Heart right ventricle (tissue), 16 donors: ENCODE data around the gene GRIK4. TPM values are rescaled to one million over a fixed set of nuclear protein-coding genes. Genes with fewer than 3 reads are reported as not detected.

Source experiments
- ATAC-seq, 8 donors: fragments of 200-7000 bp; cut with Tn5 transposase; one replicate each; pipeline ENCODE4 v1.9.1; 2020; ENCODE audit warnings: mild to moderate bottlenecking in 8 of 8, moderate library complexity in 8 of 8, moderate number of reproducible peaks in 1 of 8
- DNase-seq, 2 donors: peaks; one replicate each; pipeline ENCODE4 v3.0.0-alpha.2; 2020
- H3K27ac ChIP-seq, 10 donors: fragments of 200-600 bp; sonication (generic) in 2 of 10; one replicate each; pipeline versions ENCODE4 v1.5.0 to v1.8.0; 2020 to 2022; ENCODE audit warnings: mild to moderate bottlenecking in 3 of 10
- H3K27me3 ChIP-seq, 7 donors: fragments of 200-600 bp; one replicate each; pipeline ENCODE4 v1.8.0; 2021 to 2022; ENCODE audit warnings: mild to moderate bottlenecking in 2 of 7
- H3K36me3 ChIP-seq, 9 donors: fragments of 200-600 bp; sonication (generic) in 1 of 9; one replicate each; pipeline versions ENCODE4 v1.5.0 to v1.8.0; 2020 to 2022; ENCODE audit warnings: mild to moderate bottlenecking in 2 of 9
- H3K4me1 ChIP-seq, 9 donors: fragments of 200-600 bp; sonication (generic) in 1 of 9; one replicate each; pipeline versions ENCODE4 v1.5.0 to v1.8.0; 2020 to 2022; ENCODE audit warnings: mild to moderate bottlenecking in 4 of 9
- H3K4me3 ChIP-seq, 10 donors: fragments of 200-600 bp; sonication (generic) in 2 of 10; one replicate each; pipeline versions ENCODE4 v1.5.0 to v1.8.0; 2020 to 2022; ENCODE audit warnings: mild to moderate bottlenecking in 7 of 10, moderate library complexity in 2 of 10
- H3K9me3 ChIP-seq, 11 donors: fragments of 200-600 bp in 10 of 11; sonication (generic) in 2 of 11; one replicate each; pipeline versions ENCODE4 v1.5.0 to v1.8.0; 2013 to 2022; ENCODE audit warnings: mild to moderate bottlenecking in 2 of 11, control low read depth in 1 of 11, moderate library complexity in 1 of 11
- WGBS, 2 donors: extraction: QIAGEN DNeasy Blood & Tissue Kit; methylation state at CpG; one replicate each; pipeline ENCODE4 v1.1.7; 2013; ENCODE audit warnings: inconsistent platforms in 1 of 2; 5-methylcytosine and 5-hydroxymethylcytosine counted together
- intact Hi-C, 10 donors: fragments of 100-400 bp; cut with DNase I; formaldehyde crosslinking; loops; one replicate each; pipeline versions ENCODE4 v1.11.1 to v1.14.2; 2022
- polyA plus RNA-seq, 2 donors: library from polyadenylated mRNA; stranded (reverse); fragments of 200-250 nt; gene quantifications; one replicate each; pipeline ENCODE4 v1.2.3, GENCODE V29; 2013
- total RNA-seq, 10 donors: library from RNA; stranded (reverse); fragmentation: NEBNext Ultra II Directional in 3 of 10; extraction: Animal tissue kit (Norgen Biotek cat#: 25700) in 3 of 10; gene quantifications; one replicate each; pipeline versions ENCODE4 v1.2.1 to v1.2.4, GENCODE V29; 2021 to 2023
- TF ChIP-seq, protein P1 (sequence below), 9 donors: fragments of 200-600 bp; sonication (generic) in 2 of 9; IDR thresholded peaks; one replicate each; pipeline versions ENCODE4 v1.5.0 to v1.8.0; 2021 to 2022; ENCODE audit warnings: antibody characterized with exemption in 9 of 9, mild to moderate bottlenecking in 5 of 9, moderate library complexity in 1 of 9
- donor health status: Arrhythmogenic right ventricular cardiomyopathy.
- donor health status: ischemic (EF 13 %, LVEDD 7.1; RV severe dilation, severe dysfunction).
- donor health status: healthy with polysubstance abuse.
- donor health status: DM: no; HTN: yes; CAD: no.
- donor health status: DM: no; HTN: no; CAD: no.
- donor health status: ischemic (EF 25% LVEDD 6.9; RV normal size, moderate dysfunction).
- donor health status: ischemic (EF 25% LVEDD 5.7; RV mildly dilated, moderate dysfunction).
- donor health status: healthy.
- donor health status: DM: yes; HTN: yes; CAD: no.
- donor health status: Ischemic cardiomyopathy.
- donor health status: ischemic (EF 35%, LVEDD 5.7; RV mildly dilated, moderate dysfunction).
- donor health status: nonischemic (EF 11% LVEDD 7.7; RV severe dilation, severe dysfunction).
- donor health status: DM: yes; HTN: yes; CAD: no.
- donor health status: PGD.
- donor health status: ischemic (EF 29% LVEDD 5.4; RV normal size, mild dysfunction).
- donor health status: nonischemic (EF 23%, LVEDD 6.1; RV moderate dilation, normal function).

GRIK4 gene
- total and polyA plus RNA-seq, 12 donors = 0.01 to 0.85 (median 0.37) TPM; not detected in 6

DNA sequence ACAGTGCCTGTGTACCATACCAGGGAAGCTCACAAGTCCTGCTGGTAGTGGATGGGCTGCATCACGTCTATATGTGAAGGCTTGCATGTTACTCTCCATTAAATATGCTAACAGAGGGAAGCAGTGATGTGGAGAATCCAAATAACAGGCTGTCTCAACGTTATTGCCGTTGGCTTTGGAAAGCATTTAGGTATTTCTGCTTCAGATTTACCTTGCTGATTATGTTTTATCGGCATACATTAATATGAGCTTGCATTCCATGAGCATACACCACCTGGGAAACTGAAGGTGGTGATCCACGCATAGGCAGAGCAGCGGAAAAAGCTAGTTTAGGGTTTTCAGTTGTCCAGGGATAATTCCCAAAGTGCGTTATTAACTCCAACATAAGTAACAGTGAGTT, 175.0 kb downstream of the GRIK4 start:
- H3K27me3 ChIP-seq = peaks cover 0 to 56% (median 38%) of the 10 kb centered on the region in 7 donors
- 80 to 81% methylated on average over 7 of the region's 7 CpGs for WGBS, 2 donors
- ATAC-seq (no peak), DNase-seq (no peak)
- H3K36me3 ChIP-seq = no peaks in the 10 kb centered on the region
- no peak overlapping the region for H3K27ac ChIP-seq
- intact Hi-C loops = loop anchor here in 6 of 10 donors (5.0 to 10.0 kb wide), 5 partner anchors 131 to 362 kb away; partner anchors contain the start of genes ARHGEF12 (in 4 of the 6) and TLCD5 (in 1 of the 6)
- no peaks in the 10 kb centered on the region for H3K9me3 ChIP-seq
- H3K4me3 ChIP-seq = no peak overlapping the region
- TF ChIP-seq, protein P1, sequence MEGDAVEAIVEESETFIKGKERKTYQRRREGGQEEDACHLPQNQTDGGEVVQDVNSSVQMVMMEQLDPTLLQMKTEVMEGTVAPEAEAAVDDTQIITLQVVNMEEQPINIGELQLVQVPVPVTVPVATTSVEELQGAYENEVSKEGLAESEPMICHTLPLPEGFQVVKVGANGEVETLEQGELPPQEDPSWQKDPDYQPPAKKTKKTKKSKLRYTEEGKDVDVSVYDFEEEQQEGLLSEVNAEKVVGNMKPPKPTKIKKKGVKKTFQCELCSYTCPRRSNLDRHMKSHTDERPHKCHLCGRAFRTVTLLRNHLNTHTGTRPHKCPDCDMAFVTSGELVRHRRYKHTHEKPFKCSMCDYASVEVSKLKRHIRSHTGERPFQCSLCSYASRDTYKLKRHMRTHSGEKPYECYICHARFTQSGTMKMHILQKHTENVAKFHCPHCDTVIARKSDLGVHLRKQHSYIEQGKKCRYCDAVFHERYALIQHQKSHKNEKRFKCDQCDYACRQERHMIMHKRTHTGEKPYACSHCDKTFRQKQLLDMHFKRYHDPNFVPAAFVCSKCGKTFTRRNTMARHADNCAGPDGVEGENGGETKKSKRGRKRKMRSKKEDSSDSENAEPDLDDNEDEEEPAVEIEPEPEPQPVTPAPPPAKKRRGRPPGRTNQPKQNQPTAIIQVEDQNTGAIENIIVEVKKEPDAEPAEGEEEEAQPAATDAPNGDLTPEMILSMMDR (IDR thresholded peaks at IDR 0.05) = no peak
- H3K4me1 ChIP-seq = no peaks in the 10 kb centered on the region

DNA sequence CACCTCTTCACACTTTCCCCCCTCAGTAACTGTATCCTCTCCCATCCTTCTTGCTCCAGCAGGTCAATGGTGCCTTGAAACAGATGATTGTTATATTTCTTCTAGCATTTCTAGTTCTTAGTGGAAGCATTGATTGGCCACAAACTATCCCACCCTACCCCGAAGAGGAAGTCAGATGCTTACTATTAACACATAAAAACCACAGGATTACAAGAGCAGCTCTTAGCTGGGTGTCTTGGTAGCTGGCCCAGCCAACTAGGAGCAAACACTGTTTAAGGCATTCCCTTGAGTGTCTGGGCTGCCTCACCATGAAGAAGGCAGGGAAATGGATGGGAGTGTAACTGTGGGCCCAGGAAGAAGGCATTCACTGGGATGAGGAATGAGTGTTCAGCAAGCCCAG, 176.6 kb downstream of the GRIK4 start:
- Histone ChIP-seq H3K27me3 (peaks cover 0 to 56% (median 34%) of the 10 kb centered on the region in 7 donors), H3K36me3 (no peaks in the 10 kb centered on the region), H3K9me3 (no peaks in the 10 kb centered on the region), H3K4me1 (no peaks in the 10 kb centered on the region), H3K27ac (no peak overlapping the region), H3K4me3 (no peak overlapping the region)
- intact Hi-C loops = loop anchor here in 6 of 10 donors (5.0 to 10.0 kb wide), 5 partner anchors 129 to 363 kb away; partner anchors contain the start of genes ARHGEF12 (in 4 of the 6) and TLCD5 (in 1 of the 6)
- 74% methylated on average over 1 of the region's 1 CpG for WGBS, 2 donors
- TF ChIP-seq, protein P1 (IDR thresholded peaks at IDR 0.05) = no peak
- ATAC-seq (no peak), DNase-seq (no peak)

DNA sequence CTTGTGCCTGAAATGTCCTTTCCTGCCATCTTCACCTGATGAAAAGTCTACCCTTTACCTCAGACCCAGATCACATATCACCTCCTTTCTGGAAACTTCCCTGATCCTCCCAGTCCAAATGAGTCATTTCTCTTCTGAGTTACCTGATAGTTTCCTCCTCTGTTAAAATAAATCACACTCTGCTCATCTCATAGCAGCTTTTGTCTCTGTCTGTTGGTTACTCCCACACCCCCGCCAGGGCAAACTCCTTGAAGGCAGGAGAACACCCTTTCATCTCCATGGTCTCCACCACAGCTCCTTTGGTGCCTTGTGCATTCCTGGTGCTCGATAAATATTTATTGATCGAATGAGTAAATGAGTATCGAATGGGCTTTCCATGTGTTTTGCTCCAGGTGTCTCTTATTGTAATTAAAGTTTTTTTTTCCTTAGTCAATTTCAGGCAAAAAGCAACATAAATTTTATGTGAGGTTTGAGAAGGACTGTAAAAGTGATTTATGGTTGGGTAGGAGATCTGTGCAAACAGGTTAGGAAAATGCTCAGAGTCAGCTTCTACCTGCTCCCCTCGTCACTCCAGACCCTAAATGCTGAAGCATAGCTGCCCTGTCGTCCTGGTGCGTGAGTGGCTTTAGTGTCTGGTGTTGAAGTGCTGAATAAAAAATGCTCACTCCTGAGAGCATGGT, 178.2 kb downstream of the GRIK4 start:
- WGBS, 2 donors = 87 to 90% methylated on average over 7 of the region's 7 CpGs
- TF ChIP-seq, protein P1 (IDR thresholded peaks at IDR 0.05) = no peak
- Histone ChIP-seq H3K4me1 (no peaks in the 10 kb centered on the region), H3K9me3 (no peaks in the 10 kb centered on the region), H3K27me3 (peaks cover 0 to 42% (median 32%) of the 10 kb centered on the region in 7 donors), H3K4me3 (no peak overlapping the region), H3K27ac (no peak overlapping the region), H3K36me3 (no peaks in the 10 kb centered on the region)
- intact Hi-C loops = loop anchor here in 6 of 10 donors (5.0 to 10.0 kb wide), 5 partner anchors 128 to 365 kb away; partner anchors contain the start of genes ARHGEF12 (in 4 of the 6) and TLCD5 (in 1 of the 6)
- DNase-seq (no peak), ATAC-seq (no peak)

DNA sequence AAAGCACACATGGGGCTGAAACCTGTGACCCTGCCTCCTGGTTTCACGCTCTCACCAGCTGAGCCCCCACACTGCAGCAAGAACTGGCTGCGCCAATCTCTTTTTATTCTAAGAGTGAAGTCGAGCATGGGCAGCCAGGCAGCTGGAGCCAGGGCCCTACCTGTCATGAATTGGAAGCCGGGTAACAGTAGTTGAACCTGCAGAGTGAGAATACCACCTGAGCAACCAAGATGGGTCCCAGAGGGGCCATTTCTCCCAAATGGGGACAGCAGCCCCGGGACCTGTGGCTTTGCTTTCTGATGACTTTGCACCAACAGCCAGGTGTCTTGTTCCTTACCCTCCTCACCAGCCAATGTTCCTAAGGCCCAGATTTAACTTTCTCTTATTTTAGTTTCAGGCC, 178.9 kb downstream of the GRIK4 start:
- ATAC-seq = no peak
- no peak overlapping the region for H3K27ac ChIP-seq
- TF ChIP-seq, protein P1 (IDR thresholded peaks at IDR 0.05) = no peak
- intact Hi-C loops = no loop called here
- DNase-seq = no peak
- H3K9me3 ChIP-seq = no peaks in the 10 kb centered on the region
- H3K4me3 ChIP-seq = no peak overlapping the region
- H3K27me3 ChIP-seq = peaks cover 0 to 41% (median 31%) of the 10 kb centered on the region in 7 donors
- H3K36me3 ChIP-seq = no peaks in the 10 kb centered on the region
- no peaks in the 10 kb centered on the region for H3K4me1 ChIP-seq
- WGBS, 2 donors = 85 to 89% methylated on average over 5 of the region's 5 CpGs
